HepG2 (cell line): ENCODE measurements around the gene DMXL1. TPM values are rescaled to one million over a fixed set of nuclear protein-coding genes. Genes with fewer than 3 reads are reported as not detected.

Experiments
- ATAC-seq: fragments of 200-7000 bp; cut with Tn5 transposase; 3 replicates; pipeline ENCODE4 v1.9.1; 2020; ENCODE audit warnings: mild to moderate bottlenecking, moderate library complexity
- BruUV-seq: library from RNA; stranded (reverse); fragments of 400-500 nt; replicated peaks from 2 replicates; lab custom pipeline; 2021; lab: Mats Ljungman, UMichigan
- CTCF ChIA-PET: fragments of 300-600 bp; formaldehyde crosslinking; extraction: SDS; loops from one replicate; lab custom pipeline; 2021; ENCODE audit warnings: low total read pairs, inconsistent platforms, low intra/inter-chr PET ratio; lab: Yijun Ruan, JAX
- POLR2A ChIA-PET: fragments of 350-600 bp; sonication (Branson Sonifier 250); formaldehyde crosslinking; loops from one replicate; lab custom pipeline; 2020; ENCODE audit warnings: antibody characterized with exemption, inconsistent platforms; lab: Yijun Ruan, JAX
- DNase-seq: peaks from one replicate; pipeline ENCODE4 v3.0.0-alpha.2; 2015; ENCODE audit warnings: low spot score
- FAIRE-seq: peaks from 3 replicates; lab custom pipeline; 2011; peaks lifted over from hg19 to GRCh38; lab: Jason Lieb, UNC
- H2AFZ ChIP-seq: one replicate; pipeline ENCODE4 v1.6.1; 2011; ENCODE audit warnings: low read length, inconsistent platforms
- H3K27ac ChIP-seq: fragments of 300-600 bp; 3 replicates; pipeline ENCODE4 v1.8.0; 2011; ENCODE audit warnings: mixed run types, mild to moderate bottlenecking, mixed read lengths, low read length, inconsistent platforms; ENCODE audit not compliant: insufficient read depth; ENCODE audit errors: extremely low read length
- H3K27me3 ChIP-seq, 2 experiments: fragments of 200-600 bp in 1 of 2; 2 replicates in 1 of 2; 3 replicates in 1 of 2; pipeline versions ENCODE4 v1.6.0 to v1.8.0; 2011; ENCODE audit warnings: low read length in 2 of 2, mild to moderate bottlenecking in 2 of 2, moderate library complexity in 2 of 2, inconsistent platforms in 1 of 2; ENCODE audit not compliant: insufficient read depth in 2 of 2, control insufficient read depth in 1 of 2
- H3K36me3 ChIP-seq, 2 experiments: fragments of 200-600 bp in 1 of 2; replicated peaks in 1 of 2; 2 replicates in 1 of 2; 3 replicates in 1 of 2; pipeline versions ENCODE4 v1.5.1 to v1.8.0; 2011; ENCODE audit warnings: low read length in 2 of 2, inconsistent platforms in 1 of 2; ENCODE audit not compliant: insufficient read depth in 2 of 2, control insufficient read depth in 1 of 2
- H3K4me1 ChIP-seq: 2 replicates; pipeline ENCODE4 v1.5.1; 2012; ENCODE audit warnings: low read length, inconsistent platforms; ENCODE audit not compliant: insufficient read depth
- H3K4me2 ChIP-seq: 2 replicates; pipeline ENCODE4 v1.6.0; 2011; ENCODE audit warnings: low read depth, low read length, inconsistent platforms
- H3K4me3 ChIP-seq, 3 experiments: fragments of 200-600 bp in 1 of 3; sonication (generic), shearing (Covaris generic) in 1 of 3; replicated peaks in 1 of 3; 2 replicates each; pipeline ENCODE4 v1.5.1; 2011 to 2016; ENCODE audit warnings: low read length in 3 of 3, inconsistent platforms in 2 of 3, low read depth in 2 of 3, mild to moderate bottlenecking in 2 of 3, control low read depth in 1 of 3, mixed read lengths in 1 of 3; ENCODE audit not compliant: insufficient read depth in 1 of 3
- H3K79me2 ChIP-seq: one replicate; pipeline ENCODE4 v1.6.1; 2011; ENCODE audit warnings: low read length, inconsistent platforms; ENCODE audit not compliant: insufficient read depth
- H3K9ac ChIP-seq: 2 replicates; pipeline ENCODE4 v1.6.0; 2011; ENCODE audit warnings: mild to moderate bottlenecking, low read depth, low read length, inconsistent platforms; ENCODE audit not compliant: insufficient read depth
- H3K9me3 ChIP-seq: 2 replicates; pipeline ENCODE4 v1.5.1; 2012; ENCODE audit warnings: mild to moderate bottlenecking, low read length
- H4K20me1 ChIP-seq: 2 replicates; pipeline ENCODE4 v1.6.0; 2011; ENCODE audit warnings: inconsistent platforms, mild to moderate bottlenecking, low read length, moderate library complexity; ENCODE audit not compliant: insufficient read depth
- ETV6 ChIP-seq: sonication (generic); formaldehyde crosslinking; conservative IDR thresholded peaks from 2 replicates; pipeline ENCODE4 v1.4.0; 2020; ENCODE audit warnings: missing genetic modification reagents
- FOXP1 ChIP-seq, 2 experiments: fragments of 450-650 bp in 1 of 2; IDR thresholded peaks; 2 replicates each; pipeline ENCODE4 v1.6.1; 2017 to 2018; ENCODE audit warnings: antibody characterized with exemption in 1 of 2
- MED1 ChIP-seq: sonication (generic); formaldehyde crosslinking; IDR thresholded peaks from 2 replicates; pipeline ENCODE4 v1.4.0; 2020; ENCODE audit warnings: missing genetic modification reagents
- SRSF4 ChIP-seq: fragments of 200-400 bp; formaldehyde crosslinking; IDR thresholded peaks from one replicate; pipeline ENCODE4 v1.6.1; 2018; ENCODE audit warnings: mild to moderate bottlenecking, low read depth, low read length, moderate library complexity; ENCODE audit not compliant: poor library complexity, severe bottlenecking
- TP53 ChIP-seq: sonication (generic); formaldehyde crosslinking; conservative IDR thresholded peaks from 2 replicates; pipeline ENCODE4 v1.4.0; 2020; ENCODE audit warnings: missing genetic modification reagents
- WGBS: methylation state at CpG from one replicate; pipeline ENCODE4 v1.1.6; 2017; ENCODE audit warnings: low lambda C conversion rate; 5-methylcytosine and 5-hydroxymethylcytosine counted together
- in situ Hi-C: cut with HindIII; loops from 2 replicates; pipeline ENCODE4 v1.10.0; 2017; ENCODE audit warnings: low pct_unique_long_range_greater_than_20kb; ENCODE audit not compliant: extremely low pct_ligation_motif_present
- intact Hi-C: fragments of 100-400 bp; cut with micrococcal nuclease; formaldehyde crosslinking; loops from one replicate; pipeline ENCODE4 v1.10.0; 2022; ENCODE audit not compliant: unreplicated experiment
- polyA plus RNA-seq, 8 experiments: library from polyadenylated mRNA; depleted of rRNA in 3 of 8; stranded (reverse) in 7 of 8; unstranded in 1 of 8; fragments of >200 nt; fragmentation: Illumina TruSeq in 4 of 8; extraction: Trizol in 4 of 8; gene quantifications; 2 replicates each; pipeline versions ENCODE4 v1.2.1 to v1.2.3, GENCODE V29; 2011 to 2016; ENCODE audit warnings: low read depth in 4 of 8, missing spikeins in 1 of 8, mixed read lengths in 1 of 8; ENCODE audit not compliant: insufficient read depth in 1 of 8
- total RNA-seq, 5 experiments: library from RNA; depleted of rRNA; stranded (reverse); fragments of >200 nt; fragmentation: Illumina TruSeq; extraction: Trizol; gene quantifications; 2 replicates each; pipeline ENCODE4 v1.2.3, GENCODE V29; 2016; ENCODE audit warnings: low read depth in 1 of 5
- TF ChIP-seq, protein P1 (sequence below), 2 experiments: IDR thresholded peaks; 2 replicates each; pipeline ENCODE4 v1.6.1; 2011 to 2012; ENCODE audit warnings: low read length in 2 of 2, borderline replicate concordance in 1 of 2, low read depth in 1 of 2, mild to moderate bottlenecking in 1 of 2, moderate library complexity in 1 of 2
- TF ChIP-seq, protein P2 (sequence below): sonication (generic); formaldehyde crosslinking; IDR thresholded peaks from 2 replicates; pipeline ENCODE4 v1.8.0; 2022; ENCODE audit warnings: mild to moderate bottlenecking, missing genetic modification reagents, moderate library complexity
- TF ChIP-seq, protein P3 (sequence below): sonication (generic); formaldehyde crosslinking; IDR thresholded peaks from 2 replicates; pipeline ENCODE4 v1.8.0; 2022; ENCODE audit warnings: mild to moderate bottlenecking, missing genetic modification reagents, borderline replicate concordance
- TF ChIP-seq, protein P4 (sequence below): sonication (generic); formaldehyde crosslinking; IDR thresholded peaks from 2 replicates; pipeline ENCODE4 v1.5.1; 2020; ENCODE audit warnings: mild to moderate bottlenecking, missing genetic modification reagents
- TF ChIP-seq, protein P5 (sequence below): sonication (generic); formaldehyde crosslinking; IDR thresholded peaks from 2 replicates; pipeline ENCODE4 v1.4.0; 2020; ENCODE audit warnings: low read depth, mild to moderate bottlenecking, missing genetic modification reagents

DMXL1 gene
- total and polyA plus RNA-seq, 2 of the 13 experiments (the other 11 are each of a cell fraction or from before 2014, with no cell fraction given) = 6.9 to 18.6 TPM

DNA sequence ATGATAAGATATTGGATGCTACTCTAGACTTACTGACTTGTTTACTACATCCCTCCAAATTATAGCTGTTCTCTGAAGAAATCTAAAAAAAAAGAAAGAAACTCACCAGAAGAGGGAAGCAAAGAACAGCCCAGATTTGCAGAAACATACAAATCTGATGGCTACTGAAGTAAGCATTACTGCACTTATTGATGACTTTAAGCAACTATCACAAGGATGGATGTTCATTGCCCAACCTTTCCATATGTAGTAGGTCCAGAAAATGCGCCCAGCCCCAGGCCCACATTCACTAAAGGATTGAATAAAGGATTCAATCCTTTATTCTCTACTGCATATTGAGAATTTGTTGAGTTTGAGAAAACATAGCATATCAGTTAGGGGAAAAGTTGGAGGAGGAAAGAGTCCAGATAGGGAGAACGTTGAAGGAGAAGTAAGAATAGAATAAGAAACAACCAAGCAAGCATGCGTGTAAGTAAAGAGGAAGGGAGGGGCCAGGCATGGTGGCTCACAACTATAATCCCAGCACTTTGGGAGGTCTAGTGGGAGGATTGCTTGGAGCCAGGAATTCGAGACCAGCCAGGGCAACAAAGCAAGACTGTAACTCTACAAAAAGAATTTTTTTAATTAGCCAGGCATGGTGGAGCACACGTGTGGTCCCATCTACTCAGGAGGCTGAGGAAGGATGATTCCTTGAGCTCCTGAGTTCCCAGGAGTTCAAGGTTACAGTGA is 48.7 kb upstream of the DMXL1 start (continued):
- TF ChIP-seq, protein P1, sequence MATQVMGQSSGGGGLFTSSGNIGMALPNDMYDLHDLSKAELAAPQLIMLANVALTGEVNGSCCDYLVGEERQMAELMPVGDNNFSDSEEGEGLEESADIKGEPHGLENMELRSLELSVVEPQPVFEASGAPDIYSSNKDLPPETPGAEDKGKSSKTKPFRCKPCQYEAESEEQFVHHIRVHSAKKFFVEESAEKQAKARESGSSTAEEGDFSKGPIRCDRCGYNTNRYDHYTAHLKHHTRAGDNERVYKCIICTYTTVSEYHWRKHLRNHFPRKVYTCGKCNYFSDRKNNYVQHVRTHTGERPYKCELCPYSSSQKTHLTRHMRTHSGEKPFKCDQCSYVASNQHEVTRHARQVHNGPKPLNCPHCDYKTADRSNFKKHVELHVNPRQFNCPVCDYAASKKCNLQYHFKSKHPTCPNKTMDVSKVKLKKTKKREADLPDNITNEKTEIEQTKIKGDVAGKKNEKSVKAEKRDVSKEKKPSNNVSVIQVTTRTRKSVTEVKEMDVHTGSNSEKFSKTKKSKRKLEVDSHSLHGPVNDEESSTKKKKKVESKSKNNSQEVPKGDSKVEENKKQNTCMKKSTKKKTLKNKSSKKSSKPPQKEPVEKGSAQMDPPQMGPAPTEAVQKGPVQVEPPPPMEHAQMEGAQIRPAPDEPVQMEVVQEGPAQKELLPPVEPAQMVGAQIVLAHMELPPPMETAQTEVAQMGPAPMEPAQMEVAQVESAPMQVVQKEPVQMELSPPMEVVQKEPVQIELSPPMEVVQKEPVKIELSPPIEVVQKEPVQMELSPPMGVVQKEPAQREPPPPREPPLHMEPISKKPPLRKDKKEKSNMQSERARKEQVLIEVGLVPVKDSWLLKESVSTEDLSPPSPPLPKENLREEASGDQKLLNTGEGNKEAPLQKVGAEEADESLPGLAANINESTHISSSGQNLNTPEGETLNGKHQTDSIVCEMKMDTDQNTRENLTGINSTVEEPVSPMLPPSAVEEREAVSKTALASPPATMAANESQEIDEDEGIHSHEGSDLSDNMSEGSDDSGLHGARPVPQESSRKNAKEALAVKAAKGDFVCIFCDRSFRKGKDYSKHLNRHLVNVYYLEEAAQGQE (IDR thresholded peaks at IDR 0.05; ENCODE audit: borderline replicate concordance in 1 of 2, low read depth in 1 of 2, low read length in 2 of 2) = no peak

DNA sequence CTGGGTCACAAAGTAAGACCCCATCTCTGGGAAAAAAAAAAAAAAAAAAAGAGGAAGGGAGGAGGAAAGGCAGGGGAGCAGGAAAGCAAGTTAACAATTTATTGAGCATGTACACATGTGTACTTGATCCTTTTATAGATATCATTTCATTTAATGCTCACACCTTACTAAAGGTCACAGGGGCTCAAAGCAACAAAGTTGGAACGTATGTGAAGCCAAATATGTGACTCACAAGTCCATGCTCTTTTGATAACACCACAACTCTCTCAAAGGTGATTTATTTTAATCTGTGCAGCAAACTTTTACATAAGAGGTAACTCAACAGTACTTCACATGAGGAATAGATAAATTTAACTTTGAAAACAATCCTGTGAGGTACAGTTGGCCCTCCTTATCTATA is 48.1 kb upstream of the DMXL1 start:
- Histone ChIP-seq H3K4me2 (no peak overlapping the region), H3K27me3 (no peaks in the 10 kb centered on the region), H2AFZ (no peak overlapping the region), H3K4me3 (no peak overlapping the region), H4K20me1 (no peaks in the 10 kb centered on the region), H3K79me2 (no peaks in the 10 kb centered on the region), H3K4me1 (no peaks in the 10 kb centered on the region), H3K36me3 (no peaks in the 10 kb centered on the region), H3K9ac (no peak overlapping the region), H3K27ac (no peak overlapping the region), H3K9me3 (no peaks in the 10 kb centered on the region)
- in situ Hi-C loops = loop anchor here (10.0 kb wide), 1 partner anchor 392 kb away; no protein-coding TSS in a partner anchor
- no peak for ATAC-seq
- DNase-seq = no peak
- 0% methylated on average over 1 of the region's 1 CpG for WGBS
- ChIA-PET POLR2A (no interaction called here), CTCF (interaction anchor here (2.1 kb wide), 1 partner anchor 390 kb away, joined by 14 read pairs; no protein-coding TSS in a partner anchor)
- intact Hi-C loops = loop anchor here (1.0 kb wide), 3 partner anchors 34 to 390 kb away; partner anchors contain the start of gene DTWD2
- FAIRE-seq = no peak
- no TSS peak for BruUV-seq
- TF ChIP-seq FOXP1 (IDR thresholded peaks at IDR 0.05) (no peak), FOXP1 (CRISPR knock-in tag; IDR thresholded peaks at IDR 0.05) (no peak), SRSF4 (no peak), MED1 (no peak), TP53 (CRISPR knock-in tag) (no peak), ETV6 (CRISPR knock-in tag) (no peak)
- TF ChIP-seq, protein P2, sequence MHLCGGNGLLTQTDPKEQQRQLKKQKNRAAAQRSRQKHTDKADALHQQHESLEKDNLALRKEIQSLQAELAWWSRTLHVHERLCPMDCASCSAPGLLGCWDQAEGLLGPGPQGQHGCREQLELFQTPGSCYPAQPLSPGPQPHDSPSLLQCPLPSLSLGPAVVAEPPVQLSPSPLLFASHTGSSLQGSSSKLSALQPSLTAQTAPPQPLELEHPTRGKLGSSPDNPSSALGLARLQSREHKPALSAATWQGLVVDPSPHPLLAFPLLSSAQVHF (CRISPR knock-in tag) = no peak
- TF ChIP-seq, protein P3, sequence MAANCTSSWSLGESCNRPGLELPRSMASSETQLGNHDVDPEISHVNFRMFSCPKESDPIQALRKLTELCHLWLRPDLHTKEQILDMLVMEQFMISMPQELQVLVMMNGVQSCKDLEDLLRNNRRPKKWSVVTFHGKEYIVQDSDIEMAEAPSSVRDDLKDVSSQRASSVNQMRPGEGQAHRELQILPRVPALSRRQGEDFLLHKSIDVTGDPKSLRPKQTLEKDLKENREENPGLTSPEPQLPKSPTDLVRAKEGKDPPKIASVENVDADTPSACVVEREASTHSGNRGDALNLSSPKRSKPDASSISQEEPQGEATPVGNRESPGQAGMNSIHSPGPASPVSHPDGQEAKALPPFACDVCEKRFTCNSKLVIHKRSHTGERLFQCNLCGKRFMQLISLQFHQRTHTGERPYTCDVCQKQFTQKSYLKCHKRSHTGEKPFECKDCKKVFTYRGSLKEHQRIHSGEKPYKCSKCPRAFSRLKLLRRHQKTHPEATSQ (CRISPR knock-in tag) = no peak
- TF ChIP-seq, protein P4, sequence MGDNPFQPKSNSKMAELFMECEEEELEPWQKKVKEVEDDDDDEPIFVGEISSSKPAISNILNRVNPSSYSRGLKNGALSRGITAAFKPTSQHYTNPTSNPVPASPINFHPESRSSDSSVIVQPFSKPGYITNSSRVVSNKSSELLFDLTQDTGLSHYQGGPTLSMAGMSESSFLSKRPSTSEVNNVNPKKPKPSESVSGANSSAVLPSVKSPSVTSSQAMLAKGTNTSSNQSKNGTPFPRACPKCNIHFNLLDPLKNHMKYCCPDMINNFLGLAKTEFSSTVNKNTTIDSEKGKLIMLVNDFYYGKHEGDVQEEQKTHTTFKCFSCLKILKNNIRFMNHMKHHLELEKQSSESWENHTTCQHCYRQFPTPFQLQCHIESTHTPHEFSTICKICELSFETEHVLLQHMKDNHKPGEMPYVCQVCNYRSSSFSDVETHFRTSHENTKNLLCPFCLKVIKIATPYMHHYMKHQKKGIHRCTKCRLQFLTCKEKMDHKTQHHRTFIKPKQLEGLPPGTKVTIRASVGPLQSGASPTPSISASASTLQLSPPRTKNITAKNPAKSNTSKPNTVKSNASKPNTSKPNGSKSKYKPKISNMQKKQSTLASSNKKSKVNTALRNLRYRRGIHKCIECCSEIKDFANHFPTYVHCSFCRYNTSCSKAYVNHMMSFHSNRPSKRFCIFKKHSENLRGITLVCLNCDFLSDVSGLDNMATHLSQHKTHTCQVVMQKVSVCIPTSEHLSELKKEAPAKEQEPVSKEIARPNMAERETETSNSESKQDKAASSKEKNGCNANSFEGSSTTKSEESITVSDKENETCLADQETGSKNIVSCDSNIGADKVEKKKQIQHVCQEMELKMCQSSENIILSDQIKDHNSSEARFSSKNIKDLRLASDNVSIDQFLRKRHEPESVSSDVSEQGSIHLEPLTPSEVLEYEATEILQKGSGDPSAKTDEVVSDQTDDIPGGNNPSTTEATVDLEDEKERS (CRISPR knock-in tag) = no peak
- TF ChIP-seq, protein P5, sequence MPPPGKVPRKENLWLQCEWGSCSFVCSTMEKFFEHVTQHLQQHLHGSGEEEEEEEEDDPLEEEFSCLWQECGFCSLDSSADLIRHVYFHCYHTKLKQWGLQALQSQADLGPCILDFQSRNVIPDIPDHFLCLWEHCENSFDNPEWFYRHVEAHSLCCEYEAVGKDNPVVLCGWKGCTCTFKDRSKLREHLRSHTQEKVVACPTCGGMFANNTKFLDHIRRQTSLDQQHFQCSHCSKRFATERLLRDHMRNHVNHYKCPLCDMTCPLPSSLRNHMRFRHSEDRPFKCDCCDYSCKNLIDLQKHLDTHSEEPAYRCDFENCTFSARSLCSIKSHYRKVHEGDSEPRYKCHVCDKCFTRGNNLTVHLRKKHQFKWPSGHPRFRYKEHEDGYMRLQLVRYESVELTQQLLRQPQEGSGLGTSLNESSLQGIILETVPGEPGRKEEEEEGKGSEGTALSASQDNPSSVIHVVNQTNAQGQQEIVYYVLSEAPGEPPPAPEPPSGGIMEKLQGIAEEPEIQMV (CRISPR knock-in tag) = no peak
